ENCODE measurements around the gene NELL2.
"Not testable (repeated sequence)": the region's sequence is repeated elsewhere in the genome, so short reads cannot be mapped to it uniquely, and the experiment has no call there.

The NELL2 gene

GRCh38 chr12:44720265-44720664 is 155.8 kb downstream of the NELL2 start:
- no peak for DNase-seq
- in situ Hi-C loops (cut with HindIII; ENCODE audit: low pct_ligation_motif_present, low pct_unique_long_range_greater_than_20kb, low sequenced_read_pairs): no loop called here

- in situ Hi-C loops (cut with HindIII; ENCODE audit: low pct_ligation_motif_present, low pct_unique_long_range_greater_than_20kb, low sequenced_read_pairs): no loop called here
- no peak for DNase-seq
Measured at GRCh38 chr12:44717612-44718011, 158.5 kb downstream of the NELL2 start.

GRCh38 chr12:44716711-44717110 is 159.4 kb downstream of the NELL2 start:
- in situ Hi-C loops (cut with HindIII; ENCODE audit: low pct_ligation_motif_present, low pct_unique_long_range_greater_than_20kb, low sequenced_read_pairs): no loop called here

GRCh38 chr12:44711736-44712135 is 164.4 kb downstream of the NELL2 start:
- no peak for DNase-seq
- in situ Hi-C loops (cut with HindIII; ENCODE audit: low pct_ligation_motif_present, low pct_unique_long_range_greater_than_20kb, low sequenced_read_pairs): no loop called here

More at GRCh38 chr12:44716711-44717110, 159.4 kb downstream of the NELL2 start:
- no peak for DNase-seq

- in situ Hi-C loops (cut with HindIII; ENCODE audit: low pct_ligation_motif_present, low pct_unique_long_range_greater_than_20kb, low sequenced_read_pairs): no loop called here
- no peak for DNase-seq
Measured at GRCh38 chr12:44709166-44709565, 166.9 kb downstream of the NELL2 start.

GRCh38 chr12:44708218-44708617 is 167.9 kb downstream of the NELL2 start:
- in situ Hi-C loops (cut with HindIII; ENCODE audit: low pct_ligation_motif_present, low pct_unique_long_range_greater_than_20kb, low sequenced_read_pairs): no loop called here
- no peak for DNase-seq

- no peak for DNase-seq
- in situ Hi-C loops (cut with HindIII; ENCODE audit: low pct_ligation_motif_present, low pct_unique_long_range_greater_than_20kb, low sequenced_read_pairs): no loop called here
Measured at GRCh38 chr12:44703182-44703910, 172.8 kb downstream of the NELL2 start.

- no peak for DNase-seq
- in situ Hi-C loops (cut with HindIII; ENCODE audit: low pct_ligation_motif_present, low pct_unique_long_range_greater_than_20kb, low sequenced_read_pairs): no loop called here
Measured at GRCh38 chr12:44697511-44697910, 178.6 kb downstream of the NELL2 start.

- DNase-seq: no peak
- in situ Hi-C loops (cut with HindIII; ENCODE audit: low pct_ligation_motif_present, low pct_unique_long_range_greater_than_20kb, low sequenced_read_pairs): no loop called here
Measured at GRCh38 chr12:44696542-44696941, 179.6 kb downstream of the NELL2 start.

- no peak for DNase-seq
- in situ Hi-C loops (cut with HindIII; ENCODE audit: low pct_ligation_motif_present, low pct_unique_long_range_greater_than_20kb, low sequenced_read_pairs): no loop called here
Measured at GRCh38 chr12:44694017-44694416, 182.1 kb downstream of the NELL2 start.

GRCh38 chr12:44689587-44689986 is 186.5 kb downstream of the NELL2 start:
- no peak for DNase-seq
- in situ Hi-C loops (cut with HindIII; ENCODE audit: low pct_ligation_motif_present, low pct_unique_long_range_greater_than_20kb, low sequenced_read_pairs): no loop called here

GRCh38 chr12:44686821-44687432 is 189.2 kb downstream of the NELL2 start:
- DNase-seq; in situ Hi-C loops (cut with HindIII; ENCODE audit: low pct_ligation_motif_present, low pct_unique_long_range_greater_than_20kb, low sequenced_read_pairs): not testable (repeated sequence)

- DNase-seq: no peak
- in situ Hi-C loops (cut with HindIII; ENCODE audit: low pct_ligation_motif_present, low pct_unique_long_range_greater_than_20kb, low sequenced_read_pairs): no loop called here
Measured at GRCh38 chr12:44677724-44678123, 198.4 kb downstream of the NELL2 start.

GRCh38 chr12:44674875-44675274 is 201.2 kb downstream of the NELL2 start:
- in situ Hi-C loops (cut with HindIII; ENCODE audit: low pct_ligation_motif_present, low pct_unique_long_range_greater_than_20kb, low sequenced_read_pairs): no loop called here
- DNase-seq: no peak

GRCh38 chr12:44673811-44674210 is 202.3 kb downstream of the NELL2 start:
- in situ Hi-C loops (cut with HindIII; ENCODE audit: low pct_ligation_motif_present, low pct_unique_long_range_greater_than_20kb, low sequenced_read_pairs): no loop called here
- DNase-seq: no peak

- DNase-seq: no peak
- in situ Hi-C loops (cut with HindIII; ENCODE audit: low pct_ligation_motif_present, low pct_unique_long_range_greater_than_20kb, low sequenced_read_pairs): no loop called here
Measured at GRCh38 chr12:44672042-44672441, 204.1 kb downstream of the NELL2 start.

GRCh38 chr12:44668443-44668842 is 207.7 kb downstream of the NELL2 start:
- DNase-seq: no peak
- in situ Hi-C loops (cut with HindIII; ENCODE audit: low pct_ligation_motif_present, low pct_unique_long_range_greater_than_20kb, low sequenced_read_pairs): no loop called here

GRCh38 chr12:44667461-44667860 is 208.7 kb downstream of the NELL2 start:
- in situ Hi-C loops (cut with HindIII; ENCODE audit: low pct_ligation_motif_present, low pct_unique_long_range_greater_than_20kb, low sequenced_read_pairs): no loop called here
- DNase-seq: no peak

GRCh38 chr12:44663291-44663690 is 212.8 kb downstream of the NELL2 start:
- DNase-seq: no peak
- in situ Hi-C loops (cut with HindIII; ENCODE audit: low pct_ligation_motif_present, low pct_unique_long_range_greater_than_20kb, low sequenced_read_pairs): no loop called here

GRCh38 chr12:44655846-44656245 is 220.3 kb downstream of the NELL2 start:
- DNase-seq: no peak

More at GRCh38 chr12:44655846-44656245, 220.3 kb downstream of the NELL2 start:
- in situ Hi-C loops (cut with HindIII; ENCODE audit: low pct_ligation_motif_present, low pct_unique_long_range_greater_than_20kb, low sequenced_read_pairs): no loop called here

Data from ACHN (cell line).